Measurements from ENCODE around the gene SOAT2.

SOAT2 gene

GRCh38 chr12:53102883-53103807, at the start of gene SOAT2:
Gene SOAT2, plus strand, starts transcription at chr12:53103486. Its CDS starts 92 bp downstream, at chr12:53103578.
- in situ Hi-C loops (cut with HindIII; ENCODE audit: low pct_ligation_motif_present, low pct_unique_long_range_greater_than_20kb, low sequenced_read_pairs): no loop called here
- DNase-seq: no peak

GRCh38 chr12:53054112-53054878, 49.0 kb upstream of the SOAT2 start:
- peak; percentile 98 for DNase-seq
- in situ Hi-C loops (cut with HindIII; ENCODE audit: low pct_ligation_motif_present, low pct_unique_long_range_greater_than_20kb, low sequenced_read_pairs): no loop called here

GRCh38 chr12:53055471-53056266, 47.6 kb upstream of the SOAT2 start:
- in situ Hi-C loops (cut with HindIII; ENCODE audit: low pct_ligation_motif_present, low pct_unique_long_range_greater_than_20kb, low sequenced_read_pairs): no loop called here
- DNase-seq: no peak

DNA sequence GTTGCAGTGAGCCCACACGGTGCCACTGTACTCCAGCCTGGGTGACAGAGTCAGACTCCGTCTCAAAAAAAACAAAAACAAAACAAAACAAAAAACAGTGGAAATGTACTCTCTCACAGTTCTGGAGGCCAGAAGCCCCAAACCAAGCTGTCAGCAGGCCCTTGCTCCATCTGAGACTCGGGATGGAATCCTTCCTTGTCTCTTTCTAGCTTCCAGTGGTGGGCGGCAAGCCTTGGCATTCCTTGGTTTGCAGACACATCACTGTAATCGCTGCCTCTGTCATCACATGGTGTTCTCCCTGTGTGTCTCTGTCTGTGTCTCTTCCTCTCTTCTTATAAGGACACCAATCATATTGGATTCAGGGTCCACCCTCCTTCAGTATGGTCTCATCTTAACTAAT, 47.0 kb upstream of the SOAT2 start:
- DNase-seq: no peak
- in situ Hi-C loops (cut with HindIII; ENCODE audit: low pct_ligation_motif_present, low pct_unique_long_range_greater_than_20kb, low sequenced_read_pairs): no loop called here

DNA sequence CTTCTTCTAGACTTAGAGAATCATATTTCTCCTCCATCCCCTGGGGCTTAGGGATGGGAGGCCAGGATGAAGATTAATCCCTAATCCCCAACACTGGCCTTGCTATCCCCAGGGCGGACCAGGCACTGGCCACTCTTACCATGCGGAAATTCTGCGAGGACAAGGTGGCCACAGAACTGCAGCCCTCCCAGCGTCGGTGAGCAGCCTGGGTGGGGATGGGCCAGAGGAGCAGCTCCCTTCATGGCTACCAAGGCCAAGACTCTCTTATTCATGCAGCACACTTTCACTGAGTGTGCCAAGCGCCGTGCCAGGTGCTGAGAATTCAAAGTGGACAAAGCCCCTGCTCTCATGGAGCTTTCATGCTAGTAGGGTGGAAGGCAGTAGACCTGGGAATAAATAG, 46.4 kb upstream of the SOAT2 start:
- in situ Hi-C loops (cut with HindIII; ENCODE audit: low pct_ligation_motif_present, low pct_unique_long_range_greater_than_20kb, low sequenced_read_pairs): no loop called here
- no peak for DNase-seq

GRCh38 chr12:53057816-53058500, 45.3 kb upstream of the SOAT2 start:
- DNase-seq: no peak
- in situ Hi-C loops (cut with HindIII; ENCODE audit: low pct_ligation_motif_present, low pct_unique_long_range_greater_than_20kb, low sequenced_read_pairs): no loop called here

GRCh38 chr12:53058674-53059433, 44.4 kb upstream of the SOAT2 start:
- DNase-seq: no peak
- in situ Hi-C loops (cut with HindIII; ENCODE audit: low pct_ligation_motif_present, low pct_unique_long_range_greater_than_20kb, low sequenced_read_pairs): no loop called here

DNA sequence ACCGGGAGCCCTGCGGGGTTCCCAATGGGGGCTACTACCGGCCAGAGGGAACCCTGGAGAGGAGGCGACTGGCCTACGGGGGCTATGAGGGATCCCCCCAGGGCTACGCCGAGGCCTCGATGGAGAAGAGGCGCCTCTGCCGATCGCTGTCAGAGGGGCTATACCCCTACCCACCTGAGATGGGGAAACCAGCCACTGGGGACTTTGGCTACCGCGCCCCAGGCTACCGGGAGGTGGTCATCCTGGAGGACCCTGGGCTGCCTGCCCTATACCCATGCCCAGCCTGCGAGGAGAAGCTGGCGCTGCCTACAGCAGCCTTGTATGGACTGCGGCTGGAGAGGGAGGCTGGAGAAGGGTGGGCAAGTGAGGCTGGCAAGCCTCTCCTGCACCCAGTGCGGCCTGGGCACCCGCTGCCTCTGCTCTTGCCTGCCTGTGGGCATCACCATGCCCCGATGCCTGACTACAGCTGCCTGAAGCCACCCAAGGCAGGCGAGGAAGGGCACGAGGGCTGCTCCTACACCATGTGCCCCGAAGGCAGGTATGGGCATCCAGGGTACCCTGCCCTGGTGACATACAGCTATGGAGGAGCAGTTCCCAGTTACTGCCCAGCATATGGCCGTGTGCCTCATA, 43.7 kb upstream of the SOAT2 start:
- no peak for DNase-seq
- in situ Hi-C loops (cut with HindIII; ENCODE audit: low pct_ligation_motif_present, low pct_unique_long_range_greater_than_20kb, low sequenced_read_pairs): no loop called here

- no peak for DNase-seq
- in situ Hi-C loops (cut with HindIII; ENCODE audit: low pct_ligation_motif_present, low pct_unique_long_range_greater_than_20kb, low sequenced_read_pairs): no loop called here
Measured at GRCh38 chr12:53060064-53060720, 43.1 kb upstream of the SOAT2 start.

DNA sequence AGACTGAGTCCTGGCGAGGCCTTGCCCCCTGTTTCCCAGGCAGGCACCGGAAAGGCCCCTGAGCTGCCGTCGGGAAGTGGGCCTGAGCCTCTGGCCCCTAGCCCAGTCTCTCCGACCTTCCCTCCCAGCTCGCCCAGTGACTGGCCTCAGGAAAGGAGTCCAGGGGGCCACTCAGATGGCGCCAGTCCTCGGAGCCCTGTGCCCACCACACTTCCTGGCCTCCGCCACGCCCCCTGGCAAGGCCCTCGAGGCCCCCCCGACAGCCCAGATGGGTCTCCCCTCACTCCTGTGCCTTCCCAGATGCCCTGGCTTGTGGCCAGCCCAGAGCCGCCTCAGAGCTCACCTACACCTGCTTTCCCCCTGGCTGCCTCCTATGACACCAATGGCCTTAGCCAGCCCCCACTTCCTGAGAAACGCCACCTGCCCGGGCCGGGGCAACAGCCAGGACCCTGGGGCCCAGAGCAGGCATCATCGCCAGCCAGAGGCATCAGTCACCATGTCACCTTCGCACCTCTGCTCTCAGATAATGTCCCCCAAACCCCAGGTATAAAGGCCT, 42.5 kb upstream of the SOAT2 start:
- no peak for DNase-seq
- in situ Hi-C loops (cut with HindIII; ENCODE audit: low pct_ligation_motif_present, low pct_unique_long_range_greater_than_20kb, low sequenced_read_pairs): no loop called here

DNA sequence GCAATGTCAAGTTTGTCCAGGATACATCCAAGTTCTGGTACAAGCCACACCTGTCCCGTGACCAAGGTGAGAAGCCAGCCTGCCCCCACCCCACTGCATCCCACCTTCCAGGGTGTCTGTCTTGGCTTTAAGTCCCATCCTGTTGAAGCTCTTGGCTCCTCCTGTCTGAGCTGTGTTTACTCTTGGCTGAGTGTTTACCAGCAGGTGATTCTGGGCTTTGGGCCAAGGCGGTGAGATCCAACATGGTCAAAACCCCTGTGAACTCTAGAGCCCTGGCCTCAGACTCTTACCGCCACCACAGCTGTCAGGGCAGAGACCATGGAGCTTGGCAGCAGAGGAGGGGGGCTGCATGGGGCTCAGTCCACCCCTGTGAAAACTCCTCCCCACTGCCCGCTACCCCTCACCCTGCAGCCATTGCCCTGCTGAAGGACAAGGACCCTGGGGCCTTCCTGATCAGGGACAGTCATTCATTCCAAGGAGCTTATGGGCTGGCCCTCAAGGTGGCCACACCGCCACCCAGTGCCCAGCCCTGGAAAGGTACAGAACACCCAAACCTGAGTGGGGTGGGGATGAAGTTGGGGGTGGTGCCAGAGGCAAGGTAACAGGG, 41.8 kb upstream of the SOAT2 start:
- DNase-seq: peak; percentile 24
- in situ Hi-C loops (cut with HindIII; ENCODE audit: low pct_ligation_motif_present, low pct_unique_long_range_greater_than_20kb, low sequenced_read_pairs): no loop called here

GRCh38 chr12:53062011-53062961, 41.0 kb upstream of the SOAT2 start:
- in situ Hi-C loops (cut with HindIII; ENCODE audit: low pct_ligation_motif_present, low pct_unique_long_range_greater_than_20kb, low sequenced_read_pairs): no loop called here
- no peak for DNase-seq

DNA sequence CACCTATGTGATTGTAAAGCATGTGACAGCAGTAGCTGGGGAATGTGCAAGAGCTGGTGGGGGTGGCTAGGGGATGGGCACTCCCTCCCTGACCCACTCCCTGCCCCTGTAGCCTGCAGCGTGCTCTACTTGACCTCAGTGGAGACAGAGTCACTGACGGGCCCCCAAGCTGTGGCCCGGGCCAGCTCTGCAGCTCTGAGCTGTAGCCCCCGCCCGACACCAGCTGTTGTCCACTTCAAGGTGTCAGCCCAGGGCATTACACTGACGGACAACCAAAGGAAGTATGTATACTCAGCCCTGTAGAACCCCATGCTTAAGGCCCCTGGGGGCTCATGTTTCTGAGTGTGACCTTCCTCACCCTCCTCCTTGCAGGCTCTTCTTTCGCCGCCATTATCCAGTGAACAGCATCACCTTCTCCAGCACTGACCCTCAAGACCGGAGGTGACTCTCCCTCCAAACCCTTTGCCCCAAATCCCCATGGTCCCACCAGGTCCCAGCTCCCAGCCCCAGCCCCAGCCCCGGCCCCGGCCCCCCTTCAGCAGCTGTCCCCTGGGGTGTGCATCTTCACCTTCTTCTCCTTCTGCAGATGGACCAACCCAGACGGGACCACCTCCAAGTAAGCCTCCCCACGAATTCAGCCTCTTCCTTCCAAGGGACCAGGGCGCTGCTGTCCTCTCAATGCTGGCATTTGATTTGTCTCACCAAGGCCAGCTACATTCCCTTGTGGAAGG, 40.1 kb upstream of the SOAT2 start:
- no peak for DNase-seq
- in situ Hi-C loops (cut with HindIII; ENCODE audit: low pct_ligation_motif_present, low pct_unique_long_range_greater_than_20kb, low sequenced_read_pairs): no loop called here

GRCh38 chr12:53063708-53064612, 39.3 kb upstream of the SOAT2 start:
- DNase-seq: peak; percentile 43
- in situ Hi-C loops (cut with HindIII; ENCODE audit: low pct_ligation_motif_present, low pct_unique_long_range_greater_than_20kb, low sequenced_read_pairs): no loop called here

Measured in ACHN (cell line).